GM19193 (cell line): Measurements from ENCODE around the gene SCG3.

Experiments used
- POLR2A ChIP-seq: IDR thresholded peaks from 4 replicates; pipeline ENCODE4 v1.6.1; 2011; ENCODE audit not compliant: insufficient read depth, insufficient read length; ENCODE audit errors: extremely low read depth

Gene SCG3

GRCh38 chr15:51738553-51738952 lies 57.2 kb downstream of the SCG3 start:
- no peak for TF ChIP-seq POLR2A

DNA sequence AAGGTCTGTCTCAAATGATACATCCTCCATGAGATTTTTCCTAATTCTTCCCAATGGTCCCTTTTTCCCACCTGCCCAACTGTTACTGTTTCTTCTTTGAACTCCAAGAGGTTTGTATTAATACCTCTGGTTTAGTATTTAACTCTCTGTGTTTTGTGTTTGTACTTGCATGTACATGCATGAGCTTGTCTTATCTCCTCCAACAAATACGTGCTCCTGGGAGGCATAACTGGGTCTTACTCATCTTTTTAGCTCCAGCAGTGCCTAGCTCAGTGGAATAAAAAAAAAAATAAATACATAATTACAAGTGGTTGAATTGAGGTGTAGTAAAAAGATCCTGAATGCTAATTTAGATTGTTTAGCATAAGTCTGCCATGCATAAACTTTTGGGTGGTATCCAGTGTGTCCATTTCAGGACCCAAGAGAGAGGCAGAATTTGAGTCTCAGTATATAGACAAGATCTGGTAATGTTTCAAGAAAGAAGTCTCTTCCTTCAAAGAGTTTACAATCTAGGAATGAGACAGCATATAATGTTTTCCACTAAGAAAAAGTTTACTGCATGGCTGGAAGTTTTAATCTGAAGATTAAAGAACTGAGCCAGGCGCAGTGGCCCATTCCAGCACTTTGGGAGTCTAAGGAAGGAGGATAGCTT lies 57.9 kb downstream of the SCG3 start:
- TF ChIP-seq POLR2A = no peak

GRCh38 chr15:51749307-51749706 lies 68.0 kb downstream of the SCG3 start:
- no peak for TF ChIP-seq POLR2A

DNA sequence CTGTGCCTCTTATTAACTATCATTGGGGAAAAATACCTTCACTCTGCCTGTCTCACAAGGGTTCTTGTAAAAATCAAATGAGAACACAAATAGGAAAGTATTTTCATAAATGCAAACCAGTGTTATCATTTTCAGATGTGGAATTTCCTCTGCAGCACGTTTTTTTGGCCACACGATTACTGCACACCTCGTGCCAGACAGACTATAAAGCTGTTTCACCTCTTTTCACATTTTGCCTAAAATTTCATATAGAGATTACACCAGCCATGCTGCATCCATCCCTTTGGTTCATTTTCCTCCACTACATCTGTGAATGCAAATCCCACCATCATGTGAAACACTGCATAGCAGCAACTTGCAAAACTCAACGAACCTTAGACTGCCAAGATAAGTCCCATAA lies 68.9 kb downstream of the SCG3 start:
- TF ChIP-seq POLR2A = no peak

GRCh38 chr15:51750792-51751696 lies 69.7 kb downstream of the SCG3 start, which contains the start of gene TMOD2:
Gene TMOD2 (plus strand): TSS chr15:51751597. CDS start chr15:51766442, 14,845 bp downstream.
- TF ChIP-seq POLR2A = peak; percentile 40

DNA sequence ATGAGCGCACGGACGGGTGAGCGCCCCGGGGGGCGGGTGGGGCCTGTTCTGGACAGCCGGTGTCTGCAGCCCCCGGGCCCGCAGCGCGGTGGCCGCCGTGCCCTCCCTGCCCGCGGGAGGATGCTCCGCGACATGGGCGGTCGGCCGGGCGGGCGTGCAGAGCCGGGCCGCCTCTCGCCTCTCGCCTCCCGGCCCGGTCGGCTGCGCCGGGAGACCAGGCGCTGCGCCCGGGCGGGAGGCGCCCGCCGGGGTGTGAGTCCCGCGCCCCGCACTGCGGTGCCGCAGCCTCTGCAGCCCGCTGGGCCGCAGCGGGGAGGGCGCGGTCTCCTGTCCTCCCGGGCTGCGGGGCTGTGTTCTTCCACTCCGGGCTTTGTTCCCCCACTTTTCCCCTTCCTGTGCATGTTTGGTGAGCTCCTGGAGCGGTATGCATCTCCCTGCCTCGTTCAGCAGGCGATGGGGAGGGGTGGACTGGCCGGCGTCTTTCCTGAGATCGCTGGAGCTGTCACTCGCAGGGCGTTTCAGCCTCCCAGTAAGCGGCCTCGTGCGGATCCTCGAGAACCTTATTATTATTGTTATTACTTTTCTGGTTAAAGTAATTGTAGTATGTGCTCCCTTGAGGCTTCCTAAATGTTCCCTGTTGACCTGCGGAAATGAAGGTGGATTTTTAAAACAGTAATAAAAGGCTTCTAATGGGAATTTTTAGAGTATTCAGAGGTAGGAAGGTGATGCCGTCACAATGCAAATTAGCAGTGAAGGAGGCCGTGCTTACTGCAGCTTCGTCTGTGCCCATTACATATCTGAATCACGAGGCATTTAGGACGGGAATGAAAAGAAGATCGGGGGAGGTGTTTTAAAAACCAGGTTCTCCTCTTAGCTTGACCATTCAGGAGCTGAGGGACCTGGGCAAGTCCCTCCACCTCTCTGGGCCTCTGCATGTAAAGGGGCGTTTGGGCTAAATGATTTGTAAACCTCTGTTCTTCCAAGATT lies 70.7 kb downstream of the SCG3 start:
- TF ChIP-seq POLR2A = no peak

- TF ChIP-seq POLR2A = no peak
Measured at GRCh38 chr15:51752888-51753287, 71.6 kb downstream of the SCG3 start.

- TF ChIP-seq POLR2A = no peak
Measured at GRCh38 chr15:51754267-51754666, 73.0 kb downstream of the SCG3 start.

- no peak for TF ChIP-seq POLR2A
Measured at GRCh38 chr15:51755790-51756189, 74.5 kb downstream of the SCG3 start.

GRCh38 chr15:51756482-51756881 lies 75.2 kb downstream of the SCG3 start:
- no peak for TF ChIP-seq POLR2A

GRCh38 chr15:51757450-51757849 lies 76.1 kb downstream of the SCG3 start:
- no peak for TF ChIP-seq POLR2A

- no peak for TF ChIP-seq POLR2A
Measured at GRCh38 chr15:51758645-51759044, 77.3 kb downstream of the SCG3 start.

- TF ChIP-seq POLR2A = no peak
Measured at GRCh38 chr15:51759557-51760070, 78.3 kb downstream of the SCG3 start.

GRCh38 chr15:51760805-51761204 lies 79.5 kb downstream of the SCG3 start:
- TF ChIP-seq POLR2A = no peak
